ENCODE measurements around the gene CHAF1A. TPM values are rescaled to one million over a fixed set of nuclear protein-coding genes. Genes with fewer than 3 reads are reported as not detected.
A peak's percentile ranks its signal among the peaks of the same experiment; 100 is the strongest.

Gene CHAF1A
- total and polyA plus RNA-seq, 7 donors: 3.6 to 19.1 (median 5.4) TPM

DNA sequence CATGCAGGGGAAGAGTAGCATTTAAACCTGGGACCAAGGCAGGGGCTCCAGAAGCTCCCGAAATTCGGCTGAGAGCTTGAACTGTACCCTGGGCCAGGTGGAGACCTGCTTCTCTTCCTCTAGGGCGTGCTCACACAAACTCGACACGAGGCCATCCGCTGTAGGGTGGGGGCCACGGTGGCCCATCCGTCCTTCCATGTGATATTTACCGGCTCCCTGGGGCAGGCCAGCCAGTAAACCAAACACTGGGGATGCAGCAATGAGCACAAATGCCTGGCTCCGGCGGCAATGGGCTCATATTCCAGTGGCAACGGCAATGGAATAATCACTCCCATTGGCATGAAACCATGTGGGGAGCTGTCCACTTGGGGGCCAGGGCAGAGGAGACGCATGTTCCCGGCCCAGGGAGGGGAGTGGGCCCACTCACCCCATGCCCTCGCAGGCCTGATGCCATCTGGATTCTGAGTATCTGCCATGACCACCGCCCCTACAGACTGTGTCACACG is 12.9 kb upstream of the CHAF1A start:
- TF ChIP-seq POLR2AphosphoS5 (IDR thresholded peaks at IDR 0.05): no peak
- no peak for TF ChIP-seq POLR2A (IDR thresholded peaks at IDR 0.05)
- no peak for TF ChIP-seq EP300 (IDR thresholded peaks at IDR 0.05)
- TF ChIP-seq, protein P1, sequence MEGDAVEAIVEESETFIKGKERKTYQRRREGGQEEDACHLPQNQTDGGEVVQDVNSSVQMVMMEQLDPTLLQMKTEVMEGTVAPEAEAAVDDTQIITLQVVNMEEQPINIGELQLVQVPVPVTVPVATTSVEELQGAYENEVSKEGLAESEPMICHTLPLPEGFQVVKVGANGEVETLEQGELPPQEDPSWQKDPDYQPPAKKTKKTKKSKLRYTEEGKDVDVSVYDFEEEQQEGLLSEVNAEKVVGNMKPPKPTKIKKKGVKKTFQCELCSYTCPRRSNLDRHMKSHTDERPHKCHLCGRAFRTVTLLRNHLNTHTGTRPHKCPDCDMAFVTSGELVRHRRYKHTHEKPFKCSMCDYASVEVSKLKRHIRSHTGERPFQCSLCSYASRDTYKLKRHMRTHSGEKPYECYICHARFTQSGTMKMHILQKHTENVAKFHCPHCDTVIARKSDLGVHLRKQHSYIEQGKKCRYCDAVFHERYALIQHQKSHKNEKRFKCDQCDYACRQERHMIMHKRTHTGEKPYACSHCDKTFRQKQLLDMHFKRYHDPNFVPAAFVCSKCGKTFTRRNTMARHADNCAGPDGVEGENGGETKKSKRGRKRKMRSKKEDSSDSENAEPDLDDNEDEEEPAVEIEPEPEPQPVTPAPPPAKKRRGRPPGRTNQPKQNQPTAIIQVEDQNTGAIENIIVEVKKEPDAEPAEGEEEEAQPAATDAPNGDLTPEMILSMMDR (IDR thresholded peaks at IDR 0.05): no peak
- WGBS, 2 donors: 79 to 87% methylated on average over 17 of the region's 17 CpGs
- DNase-seq: no peak

DNA sequence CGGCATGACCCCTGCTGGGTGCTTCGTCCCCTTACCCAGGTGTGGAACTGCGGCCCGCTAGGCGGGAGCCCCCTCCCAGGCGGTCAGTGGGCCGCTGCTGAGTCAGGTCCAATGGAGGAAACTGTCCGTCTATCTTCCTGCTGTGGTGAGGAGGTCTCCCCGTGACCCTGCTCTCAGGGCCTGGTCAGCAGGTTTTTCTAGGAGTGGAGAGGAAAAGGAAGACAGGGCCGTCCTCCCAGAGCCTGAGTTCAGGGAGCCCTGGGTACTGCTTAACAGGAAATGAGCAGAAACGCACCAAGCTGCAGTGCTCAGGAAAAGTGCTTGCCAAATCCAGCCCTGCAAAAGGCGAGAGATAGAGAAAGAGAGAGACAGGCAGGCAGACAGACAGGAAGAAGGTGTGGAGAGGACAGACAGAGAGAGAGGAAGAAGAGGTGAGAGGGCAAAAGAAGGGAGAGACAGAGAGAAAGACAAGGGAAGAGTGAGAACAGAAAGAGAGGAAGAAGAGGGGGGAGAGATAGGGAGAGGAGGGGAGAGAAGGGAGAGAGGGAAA is 12.3 kb upstream of the CHAF1A start:
- no peaks in the 10 kb centered on the region for H3K9me3 ChIP-seq
- DNase-seq: no peak
- peak overlapping the region in 3 of 4 donors; percentile 7 to 25 (median 21) for H3K4me3 ChIP-seq
- no peaks in the 10 kb centered on the region for H3K27me3 ChIP-seq
- TF ChIP-seq, protein P1 (IDR thresholded peaks at IDR 0.05): no peak
- peak in 1 of 4 donors; percentile 5 for TF ChIP-seq POLR2AphosphoS5 (IDR thresholded peaks at IDR 0.05)
- peaks cover 0 to 73% (median 66%) of the 10 kb centered on the region in 4 donors for H3K4me1 ChIP-seq
- 67 to 77% methylated on average over 12 of the region's 12 CpGs for WGBS, 2 donors
- peaks cover 0 to 5% (median 2%) of the 10 kb centered on the region in 4 donors for H3K36me3 ChIP-seq
- intact Hi-C loops (cut with DNase I): loop anchor here (2.0 kb wide), 1 partner anchor 15 kb away; no protein-coding TSS in a partner anchor
- H3K27ac ChIP-seq: peak overlapping the region; percentile 73 to 84 (median 80)

More for the DNA sequence above, 12.9 kb upstream of the CHAF1A start:
- Histone ChIP-seq H3K9me3 (no peaks in the 10 kb centered on the region), H3K27me3 (no peaks in the 10 kb centered on the region), H3K4me1 (peaks cover 0 to 67% (median 60%) of the 10 kb centered on the region in 4 donors), H3K27ac (peak overlapping the region; percentile 73 to 84 (median 80)), H3K36me3 (peaks cover 0 to 5% (median 0%) of the 10 kb centered on the region in 4 donors), H3K4me3 (peak overlapping the region in 2 of 4 donors; percentile 7 to 21)
- intact Hi-C loops (cut with DNase I): loop anchor here (2.0 kb wide), 1 partner anchor 15 kb away; no protein-coding TSS in a partner anchor

DNA sequence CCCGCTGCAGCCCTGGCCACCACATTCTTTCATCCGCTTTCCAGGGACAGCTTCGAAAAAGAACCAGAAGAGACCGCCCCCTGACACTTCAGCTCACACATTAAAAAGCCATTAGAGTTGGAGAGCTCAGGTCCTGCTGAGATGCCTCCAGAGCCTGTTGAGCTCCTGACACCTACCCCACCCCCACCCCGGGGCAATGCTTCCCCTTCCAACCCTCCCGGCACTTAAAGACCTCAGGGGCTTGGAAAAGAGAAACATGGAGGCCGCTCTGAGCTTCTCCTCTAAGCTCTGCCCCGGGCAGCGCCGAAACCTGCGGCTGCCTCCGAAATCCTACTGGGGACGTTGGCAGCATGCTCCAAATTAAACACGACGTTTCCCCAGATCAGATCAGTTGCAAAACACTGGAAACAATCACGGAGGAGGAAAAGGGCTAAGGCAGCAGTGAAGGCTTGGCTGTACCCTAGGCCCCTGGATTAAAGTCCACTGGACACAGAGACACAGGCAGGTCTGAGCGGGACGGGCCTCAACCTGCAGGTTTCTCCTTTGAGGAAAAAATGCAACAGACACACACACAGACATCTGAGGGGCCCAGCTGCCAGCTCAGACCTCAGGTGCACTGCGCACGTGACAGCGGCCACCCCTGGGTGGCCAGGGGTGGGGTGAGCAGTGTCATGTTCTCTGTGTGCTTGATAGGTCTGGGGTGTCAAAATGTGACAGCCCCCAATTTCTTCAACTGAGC is 11.7 kb upstream of the CHAF1A start:
- Histone ChIP-seq H3K4me1 (peaks cover 0 to 75% (median 69%) of the 10 kb centered on the region in 4 donors), H3K4me3 (peak overlapping the region in 3 of 4 donors; percentile 7 to 25 (median 21)), H3K36me3 (peaks cover 0 to 7% (median 6%) of the 10 kb centered on the region in 4 donors), H3K27me3 (no peaks in the 10 kb centered on the region), H3K27ac (peak overlapping the region; percentile 73 to 84 (median 80)), H3K9me3 (no peaks in the 10 kb centered on the region)
- 54 to 69% methylated on average over 21 of the region's 21 CpGs for WGBS, 2 donors
- DNase-seq: no peak
- TF ChIP-seq EP300 (IDR thresholded peaks at IDR 0.05) (no peak), POLR2AphosphoS5 (IDR thresholded peaks at IDR 0.05) (no peak), POLR2A (IDR thresholded peaks at IDR 0.05) (no peak)
- intact Hi-C loops (cut with DNase I): loop anchor here (2.0 kb wide), 1 partner anchor 16 kb away; no protein-coding TSS in a partner anchor

DNA sequence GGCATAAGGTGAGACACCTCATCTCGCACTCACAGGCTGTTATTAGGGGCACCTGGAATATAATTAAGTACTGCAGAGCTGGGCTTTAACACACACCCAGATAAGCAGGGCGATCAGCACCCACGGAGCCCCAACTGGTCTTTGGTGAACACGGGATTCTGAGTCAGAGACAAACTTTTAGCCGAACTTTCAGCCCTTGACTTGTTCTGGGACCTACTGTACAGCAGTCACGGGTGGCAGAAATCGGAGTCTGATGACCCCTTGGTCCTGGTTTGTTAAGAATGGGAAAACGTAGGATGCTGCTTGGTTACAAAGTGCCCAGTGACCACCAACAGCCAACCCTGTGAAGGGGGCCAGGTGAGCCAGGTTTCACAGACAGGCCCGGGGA is 11.1 kb upstream of the CHAF1A start:
- whole genome bisulfite sequencing, 2 donors: 75 to 76% methylated on average over 9 of the region's 9 CpGs
- intact Hi-C loops (cut with DNase I): loop anchor here (2.0 kb wide), 1 partner anchor 16 kb away; no protein-coding TSS in a partner anchor
- Histone ChIP-seq H3K9me3 (no peaks in the 10 kb centered on the region), H3K27me3 (no peaks in the 10 kb centered on the region), H3K4me1 (peaks cover 0 to 75% (median 69%) of the 10 kb centered on the region in 4 donors), H3K36me3 (peaks cover 0 to 12% (median 6%) of the 10 kb centered on the region in 4 donors), H3K27ac (peak overlapping the region; percentile 73 to 84 (median 80)), H3K4me3 (no peak overlapping the region)
- DNase-seq: no peak
- TF ChIP-seq POLR2A (IDR thresholded peaks at IDR 0.05) (no peak), EP300 (IDR thresholded peaks at IDR 0.05) (no peak), POLR2AphosphoS5 (IDR thresholded peaks at IDR 0.05) (no peak)
- TF ChIP-seq, protein P1 (IDR thresholded peaks at IDR 0.05): no peak
